Breast epithelium (tissue), 4 donors: ENCODE results near the gene FCN3. TPM values are rescaled to one million over a fixed set of nuclear protein-coding genes. Genes with fewer than 3 reads are reported as not detected.

Source experiments
- DNase-seq, 2 donors: peaks; one replicate each; pipeline ENCODE4 v3.0.0-alpha.2; 2019; ENCODE audit warnings: low spot score in 2 of 2
- H3K27ac ChIP-seq, 2 donors: fragments of 200-600 bp; sonication (generic) in 1 of 2; one replicate each; pipeline ENCODE4 v1.5.1; 2016 to 2019; ENCODE audit warnings: mild to moderate bottlenecking in 1 of 2
- H3K27me3 ChIP-seq, 2 donors: fragments of 200-600 bp; sonication (generic) in 1 of 2; one replicate each; pipeline versions ENCODE4 v1.5.1 to v1.6.0; 2017 to 2019; ENCODE audit warnings: control low read depth in 1 of 2, mild to moderate bottlenecking in 1 of 2
- H3K36me3 ChIP-seq: fragments of 200-600 bp; one replicate; pipeline ENCODE4 v1.5.1; 2019
- H3K4me1 ChIP-seq, 2 donors: fragments of 200-600 bp; sonication (generic); one replicate each; pipeline ENCODE4 v1.5.1; 2016 to 2019; ENCODE audit warnings: control low read depth in 1 of 2
- H3K4me3 ChIP-seq, 3 donors: fragments of 200-600 bp; sonication (generic); 1 replicate in 2 of 3; 2 replicates in 1 of 3; pipeline ENCODE4 v1.5.1; 2016 to 2019; ENCODE audit warnings: mild to moderate bottlenecking in 3 of 3, moderate library complexity in 2 of 3
- H3K9me3 ChIP-seq, 2 donors: fragments of 200-600 bp; sonication (generic) in 1 of 2; one replicate each; pipeline ENCODE4 v1.5.1; 2016 to 2019; ENCODE audit warnings: control low read depth in 1 of 2
- CTCF ChIP-seq, 3 donors: fragments of 450-650 bp; IDR thresholded peaks; one replicate each; pipeline ENCODE4 v1.5.1; 2016 to 2017; ENCODE audit warnings: antibody characterized with exemption in 3 of 3, mild to moderate bottlenecking in 3 of 3, moderate library complexity in 3 of 3
- POLR2A ChIP-seq: fragments of 450-650 bp; IDR thresholded peaks from one replicate; pipeline ENCODE4 v1.6.1; 2016; ENCODE audit warnings: antibody characterized with exemption, mild to moderate bottlenecking, moderate library complexity
- POLR2AphosphoS5 ChIP-seq, 3 donors: sonication (generic); formaldehyde crosslinking; IDR thresholded peaks; one replicate each; pipeline ENCODE4 v1.6.1; 2017; ENCODE audit warnings: antibody characterized with exemption in 3 of 3
- intact Hi-C: fragments of 100-400 bp; cut with DNase I; formaldehyde crosslinking; loops from one replicate; pipeline ENCODE4 v1.15.1; 2023; ENCODE audit warnings: low total_unique reads
- total RNA-seq, 3 donors: library from RNA; depleted of rRNA; stranded (reverse); fragments of >200 nt; gene quantifications; one replicate each; pipeline ENCODE4 v1.1.0, GENCODE V29; 2016

The FCN3 gene
- total RNA-seq, 3 donors from 2014 or later: 6.0 to 10.5 (median 7.4) TPM

- H3K27me3 ChIP-seq: no peaks in the 10 kb centered on the region
- no peaks in the 10 kb centered on the region for H3K9me3 ChIP-seq
- peak in 2 of 3 donors; percentile 13 to 24 for TF ChIP-seq POLR2AphosphoS5 (IDR thresholded peaks at IDR 0.05)
- TF ChIP-seq CTCF (IDR thresholded peaks at IDR 0.05): peak; percentile 98 to 99 (median 99)
- TF ChIP-seq POLR2A: no peak
- DNase-seq: peak; percentile 73 to 81
- peaks cover 0 to 8% of the 10 kb centered on the region in 2 donors for H3K4me1 ChIP-seq
- no peak overlapping the region for H3K4me3 ChIP-seq
- H3K36me3 ChIP-seq: no peaks in the 10 kb centered on the region
- intact Hi-C loops: loop anchor here (10.0 kb wide), 3 partner anchors 91 to 269 kb away; partner anchors contain the start of gene AHDC1
- H3K27ac ChIP-seq: no peak overlapping the region
Measured at GRCh38 chr1:27395441-27396195, 21.0 kb upstream of the FCN3 start.

DNA sequence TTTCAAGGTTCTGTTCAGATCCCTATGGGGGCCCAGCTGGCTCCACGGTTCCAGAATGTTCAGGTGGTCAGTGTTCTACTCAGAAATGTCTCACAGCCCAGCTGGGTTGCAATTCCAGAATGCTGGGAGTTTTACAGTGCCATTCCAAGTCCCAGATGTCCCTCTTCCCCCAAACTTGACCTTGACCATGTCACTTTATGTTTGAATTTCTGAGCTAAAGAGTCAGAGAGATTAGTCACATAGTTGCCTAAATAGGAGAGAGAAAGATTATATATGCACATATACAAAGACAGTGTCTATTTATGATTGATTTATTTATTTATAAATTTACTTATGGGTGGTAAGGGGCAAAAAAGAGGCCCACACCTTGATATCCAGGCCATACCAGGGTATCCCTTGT, 20.3 kb upstream of the FCN3 start:
- no peak overlapping the region for H3K27ac ChIP-seq
- peaks cover 0 to 8% of the 10 kb centered on the region in 2 donors for H3K4me1 ChIP-seq
- TF ChIP-seq CTCF (IDR thresholded peaks at IDR 0.05) (no peak), POLR2A (no peak), POLR2AphosphoS5 (IDR thresholded peaks at IDR 0.05) (no peak)
- H3K4me3 ChIP-seq: no peak overlapping the region
- H3K9me3 ChIP-seq: no peaks in the 10 kb centered on the region
- DNase-seq: no peak
- intact Hi-C loops: loop anchor here (10.0 kb wide), 3 partner anchors 90 to 270 kb away; partner anchors contain the start of gene AHDC1
- no peaks in the 10 kb centered on the region for H3K36me3 ChIP-seq
- H3K27me3 ChIP-seq: no peaks in the 10 kb centered on the region

DNA sequence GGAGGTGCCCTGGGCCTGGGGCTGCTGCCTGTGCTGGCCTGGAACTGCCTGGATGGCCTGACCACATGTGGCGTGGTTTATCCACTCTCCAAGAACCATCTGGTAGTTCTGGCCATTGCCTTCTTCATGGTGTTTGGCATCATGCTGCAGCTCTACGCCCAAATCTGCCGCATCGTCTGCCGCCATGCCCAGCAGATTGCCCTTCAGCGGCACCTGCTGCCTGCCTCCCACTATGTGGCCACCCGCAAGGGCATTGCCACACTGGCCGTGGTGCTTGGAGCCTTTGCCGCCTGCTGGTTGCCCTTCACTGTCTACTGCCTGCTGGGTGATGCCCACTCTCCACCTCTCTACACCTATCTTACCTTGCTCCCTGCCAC, 19.6 kb upstream of the FCN3 start:
- no peaks in the 10 kb centered on the region for H3K36me3 ChIP-seq
- H3K27me3 ChIP-seq: no peaks in the 10 kb centered on the region
- intact Hi-C loops: loop anchor here (10.0 kb wide), 3 partner anchors 89 to 271 kb away; partner anchors contain the start of gene AHDC1
- peaks cover 0 to 8% of the 10 kb centered on the region in 2 donors for H3K4me1 ChIP-seq
- no peak overlapping the region for H3K27ac ChIP-seq
- H3K4me3 ChIP-seq: no peak overlapping the region
- no peak for TF ChIP-seq POLR2A
- no peak for TF ChIP-seq CTCF (IDR thresholded peaks at IDR 0.05)
- TF ChIP-seq POLR2AphosphoS5 (IDR thresholded peaks at IDR 0.05): no peak
- DNase-seq: no peak
- H3K9me3 ChIP-seq: no peaks in the 10 kb centered on the region

GRCh38 chr1:27393641-27394281, 19.1 kb upstream of the FCN3 start:
- no peak for TF ChIP-seq POLR2AphosphoS5 (IDR thresholded peaks at IDR 0.05)
- TF ChIP-seq CTCF (IDR thresholded peaks at IDR 0.05): no peak
- no peak for TF ChIP-seq POLR2A
- peaks cover 0 to 8% of the 10 kb centered on the region in 2 donors for H3K4me1 ChIP-seq
- intact Hi-C loops: loop anchor here (10.0 kb wide), 3 partner anchors 89 to 271 kb away; partner anchors contain the start of gene AHDC1
- H3K27ac ChIP-seq: no peak overlapping the region
- no peaks in the 10 kb centered on the region for H3K27me3 ChIP-seq
- DNase-seq: no peak
- no peaks in the 10 kb centered on the region for H3K36me3 ChIP-seq
- no peaks in the 10 kb centered on the region for H3K9me3 ChIP-seq
- H3K4me3 ChIP-seq: no peak overlapping the region
